DOHH2 (cell line): Measurements from ENCODE around the gene PELI2.

Experiments
- H3F3A ChIP-seq: fragments of 200-600 bp; sonication (generic), shearing (Covaris generic); 2 replicates; pipeline ENCODE4 v1.6.0; 2016; ENCODE audit warnings: antibody characterized with exemption, mild to moderate bottlenecking; ENCODE audit not compliant: control insufficient read depth, insufficient read depth
- H3K27ac ChIP-seq: fragments of 200-600 bp; sonication (generic); 2 replicates; pipeline ENCODE4 v1.5.1; 2014; ENCODE audit warnings: low read depth, mild to moderate bottlenecking, low read length, moderate library complexity
- H3K27me3 ChIP-seq: fragments of 200-600 bp; sonication (generic); 2 replicates; pipeline ENCODE4 v1.6.1; 2014; ENCODE audit warnings: mild to moderate bottlenecking, low read length, mixed read lengths; ENCODE audit not compliant: control insufficient read depth
- H3K36me3 ChIP-seq: fragments of 200-600 bp; sonication (generic); 2 replicates; pipeline ENCODE4 v1.6.1; 2014; ENCODE audit warnings: mild to moderate bottlenecking, low read length, moderate library complexity, mixed read lengths; ENCODE audit not compliant: control insufficient read depth
- H3K4me1 ChIP-seq: fragments of 200-600 bp; sonication (generic); 2 replicates; pipeline ENCODE4 v1.6.1; 2014; ENCODE audit warnings: mild to moderate bottlenecking, low read length, mixed read lengths; ENCODE audit not compliant: control insufficient read depth
- H3K4me2 ChIP-seq: fragments of 200-600 bp; sonication (generic); 2 replicates; pipeline ENCODE4 v1.6.0; 2014; ENCODE audit warnings: mild to moderate bottlenecking, low read length, moderate library complexity
- H3K4me3 ChIP-seq: fragments of 200-600 bp; sonication (generic); 2 replicates; pipeline ENCODE4 v1.5.1; 2014; ENCODE audit warnings: mild to moderate bottlenecking, low read length, mixed read lengths
- H3K79me2 ChIP-seq: fragments of 200-600 bp; sonication (generic); 2 replicates; pipeline ENCODE4 v1.6.1; 2014; ENCODE audit warnings: mild to moderate bottlenecking, low read length, mixed read lengths; ENCODE audit not compliant: control insufficient read depth
- H3K9me2 ChIP-seq: fragments of 200-600 bp; sonication (generic); replicated peaks from 2 replicates; pipeline ENCODE4 v1.6.1; 2014; ENCODE audit warnings: mild to moderate bottlenecking, low read length, mixed read lengths; ENCODE audit not compliant: control insufficient read depth
- H3K9me3 ChIP-seq: fragments of 200-600 bp; sonication (generic); 2 replicates; pipeline ENCODE4 v1.6.1; 2014; ENCODE audit warnings: antibody characterized with exemption, low read length, mixed read lengths; ENCODE audit not compliant: control insufficient read depth, insufficient read depth
- H4K20me1 ChIP-seq: fragments of 200-600 bp; sonication (generic); 2 replicates; pipeline ENCODE4 v1.6.0; 2014; ENCODE audit warnings: low read depth, mild to moderate bottlenecking, antibody characterized with exemption, low read length, moderate library complexity; ENCODE audit not compliant: control insufficient read depth, insufficient read depth
- CTCF ChIP-seq: fragments of 200-600 bp; sonication (generic); IDR thresholded peaks from one replicate; pipeline ENCODE4 v1.5.1; 2014; ENCODE audit warnings: antibody characterized with exemption, mild to moderate bottlenecking, low read depth, low read length; ENCODE audit not compliant: poor library complexity, severe bottlenecking
- EZH2phosphoT487 ChIP-seq: fragments of 200-600 bp; sonication (generic); IDR thresholded peaks from 2 replicates; pipeline ENCODE4 v1.6.1; 2017; ENCODE audit warnings: borderline replicate concordance, mild to moderate bottlenecking, antibody characterized with exemption, low read length, moderate library complexity, mixed read lengths

PELI2 gene

GRCh38 chr14:56207626-56208292 lies 89.5 kb downstream of the PELI2 start:
- H3K79me2 ChIP-seq, result no peaks in the 10 kb centered on the region
- TF ChIP-seq CTCF (no peak), EZH2phosphoT487 (no peak)

GRCh38 chr14:56208520-56208919 lies 90.3 kb downstream of the PELI2 start:
- no peaks in the 10 kb centered on the region for H3K27me3 ChIP-seq
- no peak for TF ChIP-seq EZH2phosphoT487
- TF ChIP-seq CTCF, result no peak
- no peaks in the 10 kb centered on the region for H4K20me1 ChIP-seq

More at GRCh38 chr14:56207626-56208292, 89.5 kb downstream of the PELI2 start:
- no peaks in the 10 kb centered on the region for H3F3A ChIP-seq
- H3K27me3 ChIP-seq, result no peaks in the 10 kb centered on the region
- no peaks in the 10 kb centered on the region for H4K20me1 ChIP-seq
- H3K27ac ChIP-seq, result no peak overlapping the region
- no peaks in the 10 kb centered on the region for H3K4me1 ChIP-seq
- H3K36me3 ChIP-seq, result no peaks in the 10 kb centered on the region
- no peaks in the 10 kb centered on the region for H3K9me2 ChIP-seq
- no peaks in the 10 kb centered on the region for H3K9me3 ChIP-seq
- no peak overlapping the region for H3K4me2 ChIP-seq
- H3K4me3 ChIP-seq, result no peak overlapping the region

GRCh38 chr14:56210571-56210970 lies 92.4 kb downstream of the PELI2 start:
- H4K20me1 ChIP-seq, result no peaks in the 10 kb centered on the region
- H3K4me3 ChIP-seq, result no peak overlapping the region
- no peaks in the 10 kb centered on the region for H3F3A ChIP-seq
- no peaks in the 10 kb centered on the region for H3K36me3 ChIP-seq
- H3K27me3 ChIP-seq, result no peaks in the 10 kb centered on the region
- H3K79me2 ChIP-seq, result no peaks in the 10 kb centered on the region
- TF ChIP-seq EZH2phosphoT487 (no peak), CTCF (no peak)
- no peak overlapping the region for H3K27ac ChIP-seq
- H3K9me2 ChIP-seq, result no peaks in the 10 kb centered on the region
- H3K9me3 ChIP-seq, result no peaks in the 10 kb centered on the region
- no peaks in the 10 kb centered on the region for H3K4me1 ChIP-seq
- no peak overlapping the region for H3K4me2 ChIP-seq

More at GRCh38 chr14:56208520-56208919, 90.3 kb downstream of the PELI2 start:
- Histone ChIP-seq H3K9me3 (no peaks in the 10 kb centered on the region), H3K4me3 (no peak overlapping the region), H3K27ac (no peak overlapping the region), H3F3A (no peaks in the 10 kb centered on the region), H3K4me1 (no peaks in the 10 kb centered on the region), H3K9me2 (no peaks in the 10 kb centered on the region), H3K36me3 (no peaks in the 10 kb centered on the region), H3K79me2 (no peaks in the 10 kb centered on the region), H3K4me2 (no peak overlapping the region)
